Embryonic facial prominence (tissue), 1 donor: ENCODE measurements around the gene IRF2.

Experiments
- DNase-seq: peaks from one replicate; pipeline ENCODE4 v3.0.0-alpha.2; 2016; ENCODE audit errors: extremely low spot score

IRF2 gene

DNA sequence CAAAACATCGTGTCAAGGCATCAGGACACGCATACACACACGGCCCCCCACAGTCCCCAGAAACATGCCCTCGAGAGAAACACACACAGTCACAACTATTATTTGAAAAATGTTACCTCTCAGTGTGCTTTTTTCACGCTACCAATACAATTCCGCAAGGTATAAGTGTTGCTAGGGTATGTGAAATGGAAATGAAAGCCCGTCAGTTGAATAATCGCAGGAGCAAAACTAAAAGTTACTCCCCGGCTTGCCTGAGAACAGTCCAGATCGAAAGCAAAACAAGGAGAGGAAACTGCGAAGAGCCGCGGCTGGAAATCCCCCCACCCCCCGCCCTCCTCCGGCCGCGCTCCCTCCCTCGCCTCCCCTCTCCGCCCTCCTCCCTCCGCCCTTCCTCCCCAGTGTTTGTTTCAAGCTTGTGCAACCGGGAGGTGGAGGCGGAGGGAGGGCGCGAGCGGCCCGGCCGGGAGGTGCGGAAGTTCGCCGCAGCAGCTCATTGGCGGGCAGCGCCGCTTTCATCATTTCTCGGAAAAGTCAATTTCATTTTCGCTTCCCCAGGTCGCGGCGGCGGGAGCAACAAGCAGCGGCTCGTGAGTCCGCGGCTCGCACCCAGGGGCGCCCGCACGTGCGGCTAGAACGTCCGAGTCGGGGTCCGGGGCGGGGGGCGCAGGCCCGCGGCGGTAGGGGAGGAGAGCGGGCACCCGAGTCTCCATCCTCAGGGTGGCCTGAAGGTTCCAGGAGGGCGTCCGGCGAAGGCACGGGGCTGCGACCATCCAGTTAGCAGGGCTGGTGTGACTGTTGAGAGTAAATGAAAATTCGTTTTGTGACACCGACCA lies at the start of gene IRF2:
TSS of gene IRF2 (minus strand) at position 288 of the 833 bp plus-strand sequence. CDS start 45,486 bp downstream, outside the sequence.
- peak; percentile 89 for DNase-seq

DNA sequence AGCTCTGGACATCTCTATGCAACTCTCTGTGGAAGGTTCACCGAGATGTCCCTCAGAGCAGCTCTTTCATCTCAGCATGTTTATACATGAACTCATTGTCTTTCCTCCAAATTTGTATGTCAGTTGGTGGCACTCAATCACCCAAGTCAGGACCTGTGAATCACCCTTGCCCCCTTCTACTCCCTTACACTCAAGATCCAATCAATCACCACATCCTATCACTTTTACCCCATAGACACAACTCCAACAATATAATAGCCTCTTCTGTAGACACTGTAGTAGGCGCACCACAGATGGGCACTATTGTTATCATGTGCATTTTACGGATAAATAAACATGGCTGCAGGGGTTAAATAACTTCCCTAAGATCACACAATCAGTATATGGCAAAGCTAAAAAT lies 41.3 kb upstream of the IRF2 start:
- DNase-seq: no peak

DNA sequence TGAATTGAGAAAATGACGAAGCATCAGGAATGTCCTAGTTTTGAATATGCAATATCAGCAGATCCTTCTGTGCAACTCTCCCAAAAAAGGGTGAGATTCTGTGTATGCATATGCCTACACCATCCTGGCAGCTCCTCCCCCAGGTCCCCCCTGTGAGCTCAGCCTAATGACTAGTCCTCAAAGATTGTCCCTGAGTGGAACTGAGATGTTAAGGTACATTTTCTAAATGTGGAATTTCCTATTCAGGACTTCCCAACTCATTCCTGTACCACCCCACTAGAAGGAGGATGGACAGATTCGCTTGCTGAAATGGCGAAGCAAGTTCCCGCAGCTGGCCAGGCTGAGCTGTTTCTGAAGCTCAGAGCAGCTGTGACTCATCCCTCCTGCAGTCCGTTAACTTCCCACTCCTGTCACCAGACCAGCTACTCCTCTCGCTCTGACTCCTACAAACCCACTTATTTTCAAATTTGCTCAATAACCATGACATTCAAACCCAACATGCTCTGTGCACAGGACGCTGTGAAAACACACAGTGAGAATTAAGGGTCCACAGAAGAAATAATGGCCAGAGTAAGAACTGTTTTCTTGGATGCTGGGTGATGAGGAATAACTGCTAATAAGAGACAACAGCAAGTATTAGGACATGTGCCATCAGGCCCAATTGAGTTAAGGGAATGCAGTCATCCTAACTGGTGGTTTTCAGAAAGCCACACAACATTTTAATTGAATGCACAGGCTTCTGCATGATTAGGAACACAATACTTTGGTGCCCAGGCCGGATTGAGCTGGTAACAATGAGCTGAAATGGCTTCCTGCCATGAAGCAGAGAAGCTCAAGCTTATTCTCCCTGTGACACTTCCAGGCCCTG lies 40.0 kb upstream of the IRF2 start:
- DNase-seq: no peak

DNA sequence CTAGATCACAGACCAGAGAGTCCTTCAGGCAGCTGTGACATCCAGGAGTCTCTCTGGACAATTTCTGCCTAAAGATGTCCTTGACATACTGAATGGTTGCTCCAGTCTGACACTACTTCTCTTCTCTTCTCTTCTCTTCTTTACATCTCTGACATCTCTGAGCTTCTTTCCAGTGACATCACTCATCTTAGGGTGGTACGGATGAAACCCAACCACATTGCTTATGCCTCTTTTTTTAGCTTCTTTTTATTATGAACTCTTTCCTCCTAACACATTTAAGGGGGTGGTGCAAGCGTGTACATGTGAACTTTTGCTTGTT lies 39.4 kb upstream of the IRF2 start:
- no peak for DNase-seq

DNA sequence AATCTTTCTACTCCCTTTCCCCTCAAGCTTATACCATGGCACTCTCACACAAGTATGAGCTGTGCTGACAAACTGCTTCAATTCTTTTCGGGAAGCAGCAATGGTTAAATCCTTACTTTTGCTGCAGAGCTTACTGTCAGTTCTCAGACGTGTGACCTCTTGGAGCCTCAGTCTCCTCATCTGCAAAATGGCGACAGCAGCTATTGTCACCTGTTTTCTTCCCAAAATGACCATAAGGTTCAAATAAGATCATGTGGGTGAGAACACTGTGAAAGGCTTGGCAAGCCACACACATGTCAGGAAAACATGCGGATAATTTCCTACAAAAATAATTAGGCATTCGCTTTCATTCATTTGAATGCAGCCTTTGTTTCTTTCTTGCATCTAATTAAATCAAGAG lies 36.8 kb upstream of the IRF2 start:
- no peak for DNase-seq

DNA sequence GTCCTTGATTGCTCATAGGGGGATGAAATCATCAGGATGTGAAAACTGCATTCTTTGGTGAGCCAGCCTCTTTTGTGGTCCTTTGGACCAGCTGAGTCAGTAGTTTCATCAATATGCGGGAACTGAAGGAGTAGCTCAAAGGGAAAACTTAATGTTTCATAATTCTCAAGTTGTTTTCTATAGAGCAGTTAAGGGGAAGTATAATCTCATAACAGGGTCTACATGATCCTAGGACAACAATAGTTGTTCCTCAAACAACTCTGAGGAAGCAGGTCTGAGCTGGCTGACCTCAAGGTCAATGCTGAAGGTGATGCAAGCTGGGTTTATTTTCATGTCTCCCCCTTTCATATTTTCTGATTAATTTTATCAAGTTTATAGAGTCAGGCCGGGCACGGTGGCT lies 36.1 kb upstream of the IRF2 start:
- no peak for DNase-seq

DNA sequence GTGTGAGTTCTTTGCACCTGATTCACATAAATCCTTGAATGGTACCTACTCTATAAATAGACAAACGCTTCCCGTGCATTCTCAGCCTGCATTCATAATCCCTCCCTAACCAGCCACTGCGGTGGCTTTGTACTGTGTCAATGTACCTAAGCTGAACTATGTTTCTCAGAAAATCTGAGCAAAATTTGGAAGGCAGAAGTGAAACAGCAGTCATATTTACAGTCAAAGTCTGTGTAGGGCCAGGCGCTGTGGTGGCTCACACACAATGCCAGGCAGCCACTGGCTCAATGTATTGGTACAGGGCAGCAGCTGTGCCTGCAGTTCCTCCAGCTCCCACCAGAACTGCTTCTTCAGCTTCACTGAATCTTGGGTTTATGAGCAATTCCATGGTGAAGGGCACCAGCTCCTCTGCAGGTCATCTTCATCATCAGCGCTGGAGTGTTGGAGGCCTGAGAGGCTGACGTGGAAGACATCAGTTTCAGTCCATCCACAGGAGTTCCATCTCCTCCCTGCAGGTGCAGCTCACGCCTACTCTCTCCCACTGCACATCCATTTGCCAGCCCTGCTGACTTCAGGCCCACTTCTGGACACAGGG lies 32.3 kb upstream of the IRF2 start:
- DNase-seq: no peak

DNA sequence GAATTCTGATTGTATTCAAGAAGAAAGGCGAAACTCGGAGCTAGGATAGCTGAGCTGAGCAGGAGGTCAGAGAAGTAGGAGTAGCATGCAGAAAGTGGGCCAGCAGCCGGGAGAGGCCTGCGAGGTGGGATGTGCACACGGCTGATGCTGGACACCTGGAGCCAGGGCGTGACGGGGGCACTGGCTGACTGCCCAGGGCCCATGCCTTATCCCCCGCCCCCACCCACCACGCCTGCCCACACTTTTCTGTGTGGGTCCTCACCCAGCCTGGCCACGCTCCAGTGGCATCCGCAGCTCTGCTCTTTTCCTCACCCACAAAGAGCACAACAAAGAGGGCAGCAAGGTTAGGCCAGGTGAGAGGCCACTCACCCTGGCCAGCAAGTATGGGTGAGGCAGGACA lies 30.0 kb upstream of the IRF2 start:
- DNase-seq: no peak

DNA sequence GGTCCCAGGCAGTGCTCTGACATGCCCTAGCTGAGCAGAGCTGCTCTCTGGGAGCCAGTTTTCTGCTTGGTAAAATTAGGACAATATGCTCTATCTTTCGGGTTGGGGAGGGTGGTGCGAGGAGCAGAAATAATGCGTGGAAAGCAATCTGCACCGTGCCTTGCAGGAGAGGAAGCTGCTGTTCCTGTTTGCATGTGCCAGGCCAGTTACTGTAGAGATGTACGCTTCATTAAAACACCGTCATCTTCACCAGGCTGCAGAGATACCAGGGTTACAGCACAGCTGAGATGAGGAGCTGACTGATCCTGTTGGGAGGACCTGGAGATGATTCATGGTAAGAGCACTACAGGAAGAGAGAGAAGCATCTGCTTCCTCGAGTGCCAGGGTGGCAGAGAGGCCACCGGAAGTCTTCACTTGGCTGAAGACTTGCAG lies 29.5 kb upstream of the IRF2 start:
- DNase-seq: no peak

DNA sequence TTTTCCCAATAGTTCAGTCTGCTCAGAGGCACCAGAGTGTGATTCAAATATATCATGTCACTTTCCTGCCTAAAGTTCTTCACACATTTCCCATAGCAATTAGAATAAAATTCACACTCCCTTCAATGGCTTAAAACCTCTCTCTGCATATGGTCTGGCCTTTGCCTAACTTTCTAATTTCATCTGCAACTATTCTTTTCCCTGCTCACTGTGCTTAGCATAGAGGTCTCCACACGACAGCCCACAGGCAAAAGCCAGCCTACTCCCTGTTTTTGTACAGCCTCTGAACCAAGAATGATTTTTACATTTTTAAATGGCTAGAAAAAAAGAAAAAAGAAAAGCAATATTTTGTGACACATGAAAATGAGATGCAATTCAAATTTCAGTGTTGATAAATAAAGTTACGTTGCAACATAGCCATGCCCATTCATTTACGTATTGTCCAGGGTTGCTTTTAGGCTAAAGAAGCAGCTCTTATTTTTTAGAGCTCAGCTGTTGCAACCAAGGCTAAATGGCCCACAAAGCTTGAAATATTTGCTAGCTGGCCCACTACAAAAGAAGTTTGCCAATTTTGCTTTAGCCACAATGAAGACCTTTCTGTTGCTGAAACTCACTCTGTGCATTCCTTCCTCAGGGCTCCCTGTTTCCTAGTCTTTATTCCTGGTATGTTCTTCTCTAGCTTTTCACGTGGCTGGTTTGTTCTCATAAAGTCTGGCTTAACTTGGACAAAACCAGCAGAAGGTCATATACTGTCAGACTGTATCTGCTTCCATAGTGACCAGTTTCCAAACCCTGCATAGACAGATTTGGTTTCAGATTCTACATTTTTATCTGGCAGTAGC lies 26.6 kb upstream of the IRF2 start:
- no peak for DNase-seq

DNA sequence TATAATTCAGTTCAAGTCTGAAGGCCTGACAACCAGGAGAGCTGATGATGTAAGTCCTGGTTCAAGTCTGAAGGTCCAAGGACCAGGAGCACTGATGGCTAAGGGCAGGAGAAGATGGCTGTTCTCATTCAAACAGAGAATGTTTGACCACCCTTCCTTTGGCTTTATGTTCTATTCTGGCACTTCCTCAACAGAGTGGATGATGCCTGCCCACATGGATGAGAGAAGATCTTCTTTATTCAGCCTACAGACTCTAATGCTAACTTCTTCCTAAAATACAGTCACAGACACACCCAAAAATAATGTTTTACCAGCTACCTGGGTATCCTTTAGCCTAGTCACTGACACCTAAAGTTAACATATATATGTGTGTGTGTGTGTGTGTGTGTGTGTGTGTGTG lies 25.6 kb upstream of the IRF2 start:
- DNase-seq: no peak

DNA sequence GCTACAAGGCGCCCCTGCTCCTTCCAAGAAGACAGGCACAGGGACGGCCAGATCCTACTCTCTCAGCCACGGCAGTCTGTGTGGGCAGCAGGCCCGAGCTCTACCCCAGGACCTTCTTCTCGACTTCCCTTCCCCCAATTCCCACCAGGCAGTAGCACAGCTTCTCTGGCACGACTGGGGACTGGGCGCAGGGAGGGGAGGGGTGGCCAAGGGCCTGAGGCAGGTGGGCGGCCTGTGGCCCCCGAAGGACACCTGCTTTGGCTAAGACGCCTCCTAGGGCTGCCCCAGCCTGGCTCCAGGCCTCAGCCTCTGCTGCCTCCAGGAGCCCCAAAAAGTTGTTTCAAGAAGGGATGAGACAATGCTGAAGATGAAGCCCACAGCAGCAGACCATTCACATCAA lies 24.2 kb upstream of the IRF2 start:
- DNase-seq: no peak

DNA sequence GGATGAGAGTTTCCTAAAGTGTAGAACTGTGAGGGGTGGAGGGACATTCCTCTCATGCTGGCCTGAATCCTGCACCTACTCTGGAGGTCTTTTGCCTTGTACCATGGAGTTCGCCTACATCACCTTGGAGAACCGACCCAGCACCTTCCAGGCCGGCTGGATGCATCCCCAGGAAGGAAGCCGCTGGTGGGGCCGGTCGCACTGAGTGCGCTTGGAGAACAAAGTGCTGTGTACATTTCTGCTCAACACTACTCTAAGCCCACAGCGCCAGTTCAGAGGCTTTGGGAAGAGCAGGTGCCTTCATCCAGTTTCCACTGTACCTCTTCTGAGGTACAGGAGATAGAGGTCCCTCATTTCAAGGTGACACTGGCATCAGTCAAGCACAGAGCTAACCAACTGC lies 15.4 kb upstream of the IRF2 start:
- no peak for DNase-seq

DNA sequence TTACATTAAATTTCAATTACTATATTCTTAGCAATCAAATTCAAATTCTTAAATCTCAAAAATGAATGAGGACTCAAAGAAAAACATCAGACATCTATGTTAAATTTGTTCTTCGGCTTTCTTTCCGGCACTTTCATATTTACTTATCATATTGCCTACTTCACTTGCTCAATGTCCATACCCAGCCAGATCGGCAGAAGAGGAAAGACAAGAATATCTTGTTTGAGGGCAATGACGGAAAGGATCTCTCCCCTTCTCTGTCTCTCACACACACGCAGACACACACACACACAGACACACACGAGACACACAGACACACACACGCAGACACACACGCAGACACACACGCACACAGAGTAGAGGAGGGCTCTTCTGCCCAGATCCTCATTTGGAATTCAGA lies 13.2 kb upstream of the IRF2 start:
- DNase-seq: no peak

DNA sequence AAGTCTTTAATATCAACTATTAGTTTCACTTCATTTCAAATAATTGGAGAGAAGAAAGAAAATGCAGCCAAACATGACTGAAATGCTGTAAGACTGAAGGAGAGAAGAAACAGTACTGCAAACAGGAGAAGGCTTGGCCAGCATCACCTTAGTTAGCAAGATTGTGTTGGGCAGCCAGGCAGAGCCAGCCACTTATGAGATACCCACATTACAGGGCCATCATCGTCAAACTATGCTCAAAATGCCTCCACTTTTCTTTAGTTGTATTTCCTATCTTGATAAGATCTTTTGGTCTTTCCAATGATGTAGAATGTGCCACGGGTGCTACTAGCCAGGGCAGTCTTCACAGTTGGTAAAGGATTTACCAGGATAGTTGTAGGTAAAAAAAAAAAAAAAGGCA lies 10.9 kb upstream of the IRF2 start:
- no peak for DNase-seq

DNA sequence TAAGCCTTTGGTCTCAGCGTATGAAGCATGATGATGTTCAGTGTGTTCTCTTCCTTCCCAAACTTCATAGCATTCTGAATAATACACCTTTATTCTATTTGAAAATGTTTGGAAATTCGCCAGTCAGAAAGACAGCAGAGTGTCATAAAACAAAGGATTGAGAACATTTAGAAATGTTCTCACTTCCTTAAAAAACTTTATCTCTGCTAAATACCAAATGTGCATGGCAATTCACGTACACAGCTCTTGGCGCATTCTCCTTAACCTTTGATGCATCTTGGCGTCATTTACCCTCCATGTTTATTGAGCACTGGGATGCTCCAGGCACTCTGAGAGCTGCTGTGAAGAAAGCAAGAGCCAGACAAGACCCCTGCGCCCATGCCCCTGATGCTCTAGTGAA lies 7.2 kb upstream of the IRF2 start:
- DNase-seq: no peak

DNA sequence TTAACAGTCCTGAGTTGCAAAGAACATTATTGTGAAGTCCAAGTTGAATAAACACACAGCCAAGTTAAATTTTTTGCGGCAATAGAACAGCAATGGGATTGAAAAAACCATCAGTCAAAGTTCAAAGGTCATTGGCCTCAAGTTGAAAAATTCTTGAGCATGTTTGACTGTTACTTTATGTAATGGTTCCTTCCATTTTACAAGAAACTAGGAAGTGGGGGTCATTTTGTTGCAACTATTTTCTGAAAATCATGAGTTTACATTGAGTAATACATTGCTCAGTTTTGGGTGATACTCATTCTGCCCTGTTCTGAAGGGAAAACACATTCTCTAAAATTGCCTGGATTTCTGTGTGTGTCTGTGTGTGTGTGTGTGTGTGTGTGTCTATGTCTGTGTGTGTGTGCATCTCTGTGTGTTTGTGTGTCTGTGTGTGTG lies 5.2 kb upstream of the IRF2 start:
- no peak for DNase-seq

DNA sequence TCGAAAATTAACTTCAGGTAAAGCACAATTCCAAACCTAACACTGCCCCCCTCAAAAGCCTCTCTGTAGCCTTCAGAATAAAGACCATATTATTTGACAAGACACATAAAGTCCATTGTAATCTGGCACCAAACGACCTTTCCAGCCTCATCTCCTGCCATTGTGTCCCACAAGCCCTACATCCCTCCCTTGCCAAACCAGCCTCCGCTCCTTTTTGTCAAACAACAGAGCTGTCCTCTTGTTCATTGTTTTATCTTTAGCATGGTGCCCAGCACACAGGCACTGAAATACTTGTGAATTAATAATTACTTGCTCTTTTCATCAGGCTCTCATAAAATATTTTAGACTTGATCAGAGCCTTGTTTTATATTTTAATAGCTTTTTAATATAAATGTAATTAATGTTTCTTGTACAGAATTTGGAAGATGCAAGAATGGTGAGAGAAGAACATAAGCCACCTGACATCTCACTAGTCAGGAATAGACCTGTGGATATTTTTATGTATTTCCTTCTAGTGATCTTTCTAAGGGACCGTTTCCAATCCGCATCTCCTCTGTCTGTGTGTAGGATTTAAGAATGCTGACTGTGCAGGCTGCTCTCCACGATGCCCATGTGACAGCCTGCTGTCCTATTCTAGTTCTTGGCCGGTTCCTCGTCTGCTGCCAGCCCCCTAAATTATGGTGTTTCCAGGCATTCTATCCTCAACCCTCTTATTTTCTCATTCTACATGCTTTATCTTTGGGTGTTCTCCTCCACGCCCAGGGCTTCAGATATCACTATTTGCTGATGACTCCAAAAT lies 3.0 kb upstream of the IRF2 start:
- DNase-seq: no peak

DNA sequence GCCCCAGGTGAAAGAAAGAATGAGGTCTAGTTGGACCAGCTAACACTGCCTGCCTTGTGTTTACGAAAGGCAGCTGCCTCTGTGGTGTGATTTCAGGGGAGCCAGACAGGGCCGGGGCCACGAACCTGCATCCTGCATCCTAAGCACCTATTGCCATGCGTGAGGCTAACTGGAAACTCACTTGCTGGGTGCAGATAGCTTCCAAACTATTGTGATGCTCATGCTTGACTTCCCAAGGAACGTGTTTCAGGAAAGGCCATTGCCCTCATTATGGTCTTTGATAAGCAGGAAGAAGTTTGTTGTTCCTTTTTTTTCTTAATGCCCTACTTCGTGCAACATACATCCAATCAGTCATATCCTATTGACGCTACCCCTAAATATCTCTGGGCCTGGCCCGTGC lies 2.3 kb upstream of the IRF2 start:
- no peak for DNase-seq

DNA sequence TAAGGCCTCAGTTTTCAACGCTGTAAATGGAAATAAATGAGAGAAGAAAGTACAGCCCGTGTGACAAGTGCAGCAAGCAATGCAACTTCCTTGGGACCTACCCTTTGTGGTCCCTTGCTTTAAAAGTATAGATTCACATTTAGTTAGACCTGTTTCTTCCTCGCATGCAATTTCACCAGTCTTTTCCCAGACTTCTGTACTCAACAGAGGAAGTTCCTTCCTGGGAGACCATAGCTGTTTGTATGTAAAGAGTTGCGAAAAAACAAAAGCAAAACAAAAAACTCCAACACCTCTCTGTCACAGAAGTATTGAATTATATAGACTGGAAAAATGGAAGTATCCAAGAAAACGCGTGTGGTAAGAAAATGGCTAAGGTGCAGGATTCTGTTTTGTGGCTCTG lies 1.1 kb upstream of the IRF2 start:
- DNase-seq: no peak

DNA sequence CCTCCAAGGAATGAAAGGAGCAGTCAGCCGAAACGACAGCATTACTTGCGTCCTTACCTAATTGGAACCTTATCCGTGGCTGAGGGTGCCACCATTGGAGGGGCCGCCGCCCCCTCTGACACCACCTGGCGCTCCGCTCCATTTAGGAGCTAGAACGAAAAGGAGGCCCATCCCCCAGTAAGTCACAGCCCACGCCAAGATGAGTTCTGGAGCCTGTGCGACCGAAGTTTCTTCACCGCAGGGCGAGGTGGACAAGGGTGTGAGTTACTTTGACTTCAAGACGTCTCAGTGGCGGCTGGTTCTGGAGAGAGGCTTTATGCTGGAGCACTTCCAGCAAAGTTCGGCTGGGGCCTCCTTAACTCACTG lies 729 bp upstream of the IRF2 start:
- no peak for DNase-seq
